ENCODE measurements around the gene SKIL. TPM values are rescaled to one million over a fixed set of nuclear protein-coding genes. Genes with fewer than 3 reads are reported as not detected.

The SKIL gene
- total RNA-seq, 1 donor from 2014 or later, result 98.0 TPM

DNA sequence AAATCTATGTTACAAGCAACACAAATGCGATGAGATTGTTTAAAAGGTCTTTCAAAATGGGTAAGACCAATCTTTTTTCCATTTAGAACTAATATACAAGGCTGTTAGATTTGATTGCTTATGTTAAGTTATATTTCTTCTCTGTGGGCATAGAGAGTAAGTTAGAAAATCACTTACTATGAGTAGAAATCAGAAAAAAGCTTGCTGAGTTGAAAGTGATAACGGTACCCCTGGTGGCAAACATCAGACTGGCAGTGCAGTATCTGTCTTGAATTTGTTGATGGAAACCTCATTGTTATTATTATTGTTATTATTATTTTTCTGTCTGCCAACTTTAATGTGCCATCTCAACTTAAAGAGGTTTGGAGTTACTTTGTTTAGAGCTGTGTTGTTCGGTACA lies 73.5 kb downstream of the SKIL start:
- TF ChIP-seq, protein P1, sequence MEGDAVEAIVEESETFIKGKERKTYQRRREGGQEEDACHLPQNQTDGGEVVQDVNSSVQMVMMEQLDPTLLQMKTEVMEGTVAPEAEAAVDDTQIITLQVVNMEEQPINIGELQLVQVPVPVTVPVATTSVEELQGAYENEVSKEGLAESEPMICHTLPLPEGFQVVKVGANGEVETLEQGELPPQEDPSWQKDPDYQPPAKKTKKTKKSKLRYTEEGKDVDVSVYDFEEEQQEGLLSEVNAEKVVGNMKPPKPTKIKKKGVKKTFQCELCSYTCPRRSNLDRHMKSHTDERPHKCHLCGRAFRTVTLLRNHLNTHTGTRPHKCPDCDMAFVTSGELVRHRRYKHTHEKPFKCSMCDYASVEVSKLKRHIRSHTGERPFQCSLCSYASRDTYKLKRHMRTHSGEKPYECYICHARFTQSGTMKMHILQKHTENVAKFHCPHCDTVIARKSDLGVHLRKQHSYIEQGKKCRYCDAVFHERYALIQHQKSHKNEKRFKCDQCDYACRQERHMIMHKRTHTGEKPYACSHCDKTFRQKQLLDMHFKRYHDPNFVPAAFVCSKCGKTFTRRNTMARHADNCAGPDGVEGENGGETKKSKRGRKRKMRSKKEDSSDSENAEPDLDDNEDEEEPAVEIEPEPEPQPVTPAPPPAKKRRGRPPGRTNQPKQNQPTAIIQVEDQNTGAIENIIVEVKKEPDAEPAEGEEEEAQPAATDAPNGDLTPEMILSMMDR (IDR thresholded peaks at IDR 0.05; ENCODE audit: unreplicated experiment), result peak; percentile 27
- H3K27me3 Mint-ChIP-seq, result no peaks in the 10 kb centered on the region

DNA sequence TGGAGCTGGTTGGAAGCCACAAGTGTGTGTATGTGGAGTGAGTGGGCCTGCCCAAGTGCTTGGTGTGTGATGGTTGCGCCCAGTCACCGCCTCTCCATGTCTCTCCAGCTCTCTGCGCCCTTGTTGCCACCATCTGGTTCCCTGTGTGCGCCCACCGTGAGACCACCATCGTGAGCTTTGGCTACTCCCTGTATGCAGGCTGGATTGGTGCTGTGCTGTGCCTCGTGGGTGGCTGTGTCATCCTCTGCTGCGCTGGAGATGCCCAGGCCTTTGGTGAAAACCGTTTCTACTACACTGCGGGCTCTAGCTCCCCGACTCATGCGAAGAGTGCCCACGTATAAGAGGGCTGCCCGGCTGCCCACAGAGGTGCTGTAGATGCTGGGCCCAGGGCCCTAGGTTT lies 74.9 kb downstream of the SKIL start:
- H3K27me3 Mint-ChIP-seq, result no peaks in the 10 kb centered on the region
- no peak overlapping the region for H3K4me3 Mint-ChIP-seq (ENCODE audit: low read depth)
- H3K4me1 Mint-ChIP-seq (ENCODE audit: low read depth), result peaks cover 7% of the 10 kb centered on the region
- H3K36me3 Mint-ChIP-seq (ENCODE audit: insufficient read depth), result peaks cover 1% of the 10 kb centered on the region
- H3K9me3 Mint-ChIP-seq (ENCODE audit: low read depth), result no peaks in the 10 kb centered on the region
- no peak for DNase-seq (ENCODE audit: low spot score, unreplicated experiment)
- TF ChIP-seq, protein P1 (IDR thresholded peaks at IDR 0.05; ENCODE audit: unreplicated experiment), result no peak
- no peak overlapping the region for H3K27ac Mint-ChIP-seq

More for the DNA sequence above, 73.5 kb downstream of the SKIL start:
- no peak for DNase-seq (ENCODE audit: low spot score, unreplicated experiment)
- Mint-ChIP-seq H3K27ac (no peak overlapping the region), H3K4me3 (ENCODE audit: low read depth) (no peak overlapping the region), H3K4me1 (ENCODE audit: low read depth) (peaks cover 11% of the 10 kb centered on the region), H3K9me3 (ENCODE audit: low read depth) (no peaks in the 10 kb centered on the region), H3K36me3 (ENCODE audit: insufficient read depth) (peaks cover 1% of the 10 kb centered on the region)

DNA sequence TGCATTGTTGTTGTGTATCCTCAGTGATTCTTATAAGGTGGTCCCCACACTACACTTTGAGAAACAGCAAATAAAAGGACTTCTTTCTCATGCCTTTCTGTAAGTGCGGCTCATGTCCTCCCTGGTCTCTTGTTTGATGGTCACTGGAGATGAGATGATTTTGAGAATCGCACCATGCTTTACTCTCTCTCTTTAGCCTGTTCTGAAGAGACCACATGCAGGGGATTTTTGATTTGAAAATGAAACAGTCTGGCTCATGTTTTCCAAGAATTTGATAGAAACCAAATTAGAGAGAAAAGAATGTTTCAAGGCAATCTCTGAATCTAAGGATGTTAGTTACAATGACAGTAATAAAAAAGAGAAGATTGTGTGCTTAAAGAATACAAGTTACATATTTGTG lies 79.2 kb downstream of the SKIL start:
- TF ChIP-seq, protein P1 (IDR thresholded peaks at IDR 0.05; ENCODE audit: unreplicated experiment), result no peak
- Mint-ChIP-seq H3K36me3 (ENCODE audit: insufficient read depth) (no peaks in the 10 kb centered on the region), H3K4me1 (ENCODE audit: low read depth) (peaks cover 7% of the 10 kb centered on the region), H3K9me3 (ENCODE audit: low read depth) (no peaks in the 10 kb centered on the region), H3K27me3 (no peaks in the 10 kb centered on the region), H3K4me3 (ENCODE audit: low read depth) (no peak overlapping the region), H3K27ac (no peak overlapping the region)
- no peak for DNase-seq (ENCODE audit: low spot score, unreplicated experiment)

DNA sequence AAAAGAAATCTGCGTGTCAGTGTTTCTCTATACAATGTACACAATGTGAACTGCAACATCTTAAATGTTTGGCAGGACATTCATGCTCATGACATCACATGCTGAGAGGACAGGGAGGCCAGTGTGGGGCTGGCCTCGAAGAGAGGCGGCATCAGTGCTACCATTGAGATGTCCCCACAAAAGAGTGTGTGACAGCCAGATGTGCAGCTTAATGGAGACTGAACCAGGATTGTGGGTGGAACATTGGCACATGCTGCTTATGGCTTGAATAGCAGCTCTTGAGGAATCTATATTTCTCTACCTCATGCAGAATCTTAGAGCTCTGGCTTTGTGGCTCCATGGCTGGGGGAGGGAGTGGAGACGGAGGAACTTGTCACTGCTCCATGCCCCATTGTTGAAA lies 79.7 kb downstream of the SKIL start:
- no peaks in the 10 kb centered on the region for H3K9me3 Mint-ChIP-seq (ENCODE audit: low read depth)
- DNase-seq (ENCODE audit: low spot score, unreplicated experiment), result no peak
- H3K4me3 Mint-ChIP-seq (ENCODE audit: low read depth), result no peak overlapping the region
- H3K36me3 Mint-ChIP-seq (ENCODE audit: insufficient read depth), result no peaks in the 10 kb centered on the region
- H3K27me3 Mint-ChIP-seq, result no peaks in the 10 kb centered on the region
- peaks cover 7% of the 10 kb centered on the region for H3K4me1 Mint-ChIP-seq (ENCODE audit: low read depth)
- TF ChIP-seq, protein P1 (IDR thresholded peaks at IDR 0.05; ENCODE audit: unreplicated experiment), result no peak
- no peak overlapping the region for H3K27ac Mint-ChIP-seq

DNA sequence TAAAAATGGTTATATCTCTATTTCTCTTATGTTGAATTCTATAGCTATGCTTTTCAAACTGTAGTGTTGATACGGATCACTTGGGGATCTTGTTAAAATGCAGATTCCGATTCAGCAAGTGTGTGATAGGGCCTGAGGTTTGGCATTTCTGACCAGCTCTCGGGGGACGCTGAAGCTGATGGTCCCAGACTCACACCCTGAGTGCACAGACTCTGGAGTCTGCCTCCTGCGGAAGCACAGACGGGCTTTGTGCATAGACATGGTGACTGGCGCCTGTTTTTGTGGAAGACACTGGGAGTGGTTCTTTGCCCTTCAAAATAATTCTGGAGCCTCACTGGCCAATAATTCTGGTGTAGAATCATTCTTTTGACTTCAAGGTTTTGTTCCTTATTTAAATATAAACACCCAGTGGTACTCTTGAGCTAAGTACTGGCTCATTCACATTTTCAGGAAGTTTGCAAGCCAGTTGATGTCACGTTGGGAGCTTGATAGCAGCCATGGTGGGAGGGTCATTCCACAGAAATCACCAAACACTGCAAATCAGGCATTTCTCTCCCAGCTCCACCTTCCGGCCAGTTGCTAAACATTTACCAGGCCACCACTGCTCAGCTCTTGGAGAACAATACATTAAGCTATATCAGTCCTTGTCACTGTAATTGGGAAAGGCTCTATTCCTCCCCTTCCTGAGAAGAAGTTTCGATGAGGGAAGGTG lies 80.3 kb downstream of the SKIL start:
- TF ChIP-seq, protein P1 (IDR thresholded peaks at IDR 0.05; ENCODE audit: unreplicated experiment), result peak; percentile 26
- Mint-ChIP-seq H3K9me3 (ENCODE audit: low read depth) (no peaks in the 10 kb centered on the region), H3K27me3 (peaks cover 3% of the 10 kb centered on the region), H3K4me3 (ENCODE audit: low read depth) (no peak overlapping the region), H3K4me1 (ENCODE audit: low read depth) (peaks cover 7% of the 10 kb centered on the region), H3K36me3 (ENCODE audit: insufficient read depth) (no peaks in the 10 kb centered on the region), H3K27ac (no peak overlapping the region)
- DNase-seq (ENCODE audit: low spot score, unreplicated experiment), result no peak
